Astrocyte of the spinal cord (primary cell): ENCODE results near the gene CBFA2T3.

ENCODE experiments used
- DNase-seq: peaks from one replicate; pipeline ENCODE4 v3.0.0; 2011; ENCODE audit warnings: low read depth, low spot score
- H3K4me3 ChIP-seq: 2 replicates; pipeline ENCODE4 v1.5.1; 2011; ENCODE audit warnings: low read depth, mild to moderate bottlenecking, low read length, moderate library complexity
- CTCF ChIP-seq: IDR thresholded peaks from 2 replicates; pipeline ENCODE4 v1.5.1; 2012; ENCODE audit warnings: low read depth, mild to moderate bottlenecking, low read length, inconsistent platforms
- in situ Hi-C: cut with HindIII; loops from 2 replicates; pipeline ENCODE4 v1.10.0; 2017; ENCODE audit warnings: low sequenced_read_pairs

Gene CBFA2T3

GRCh38 chr16:88846088-88846487 is 130.9 kb downstream of the CBFA2T3 start:
- in situ Hi-C loops = no loop called here
- H3K4me3 ChIP-seq = no peak overlapping the region
- no peak for TF ChIP-seq CTCF
- DNase-seq = no peak

- no peak for DNase-seq
- peak; percentile 29 for TF ChIP-seq CTCF
- no peak overlapping the region for H3K4me3 ChIP-seq
- in situ Hi-C loops = no loop called here
These were observed 132.5 kb downstream of the CBFA2T3 start for GRCh38 chr16:88844419-88845036.

- in situ Hi-C loops = no loop called here
- no peak overlapping the region for H3K4me3 ChIP-seq
- no peak for DNase-seq
- TF ChIP-seq CTCF = no peak
These were observed 133.8 kb downstream of the CBFA2T3 start for GRCh38 chr16:88843256-88843655.

- TF ChIP-seq CTCF = no peak
- no peak overlapping the region for H3K4me3 ChIP-seq
- DNase-seq = no peak
- in situ Hi-C loops = no loop called here
These were observed 134.2 kb downstream of the CBFA2T3 start for GRCh38 chr16:88842806-88843205.

GRCh38 chr16:88842308-88842756 is 134.7 kb downstream of the CBFA2T3 start:
- DNase-seq = no peak
- TF ChIP-seq CTCF = no peak
- in situ Hi-C loops = no loop called here
- no peak overlapping the region for H3K4me3 ChIP-seq

GRCh38 chr16:88841521-88842307 is 135.3 kb downstream of the CBFA2T3 start:
- H3K4me3 ChIP-seq = no peak overlapping the region
- no peak for DNase-seq
- no peak for TF ChIP-seq CTCF
- in situ Hi-C loops = no loop called here
